ENCODE results near the gene AGPAT2. TPM values are rescaled to one million over a fixed set of nuclear protein-coding genes. Genes with fewer than 3 reads are reported as not detected.

Gene AGPAT2
- polyA plus RNA-seq, 1 of the 3 experiments (the other 2 are of a cell fraction), result 46.8 TPM

- TF ChIP-seq PBX3 (IDR thresholded peaks at IDR 0.05) (no peak), TCF12 (IDR thresholded peaks at IDR 0.05) (no peak), EZH2phosphoT487 (IDR thresholded peaks at IDR 0.05; ENCODE audit: borderline replicate concordance, low read depth) (no peak)
- TF ChIP-seq, protein P1, sequence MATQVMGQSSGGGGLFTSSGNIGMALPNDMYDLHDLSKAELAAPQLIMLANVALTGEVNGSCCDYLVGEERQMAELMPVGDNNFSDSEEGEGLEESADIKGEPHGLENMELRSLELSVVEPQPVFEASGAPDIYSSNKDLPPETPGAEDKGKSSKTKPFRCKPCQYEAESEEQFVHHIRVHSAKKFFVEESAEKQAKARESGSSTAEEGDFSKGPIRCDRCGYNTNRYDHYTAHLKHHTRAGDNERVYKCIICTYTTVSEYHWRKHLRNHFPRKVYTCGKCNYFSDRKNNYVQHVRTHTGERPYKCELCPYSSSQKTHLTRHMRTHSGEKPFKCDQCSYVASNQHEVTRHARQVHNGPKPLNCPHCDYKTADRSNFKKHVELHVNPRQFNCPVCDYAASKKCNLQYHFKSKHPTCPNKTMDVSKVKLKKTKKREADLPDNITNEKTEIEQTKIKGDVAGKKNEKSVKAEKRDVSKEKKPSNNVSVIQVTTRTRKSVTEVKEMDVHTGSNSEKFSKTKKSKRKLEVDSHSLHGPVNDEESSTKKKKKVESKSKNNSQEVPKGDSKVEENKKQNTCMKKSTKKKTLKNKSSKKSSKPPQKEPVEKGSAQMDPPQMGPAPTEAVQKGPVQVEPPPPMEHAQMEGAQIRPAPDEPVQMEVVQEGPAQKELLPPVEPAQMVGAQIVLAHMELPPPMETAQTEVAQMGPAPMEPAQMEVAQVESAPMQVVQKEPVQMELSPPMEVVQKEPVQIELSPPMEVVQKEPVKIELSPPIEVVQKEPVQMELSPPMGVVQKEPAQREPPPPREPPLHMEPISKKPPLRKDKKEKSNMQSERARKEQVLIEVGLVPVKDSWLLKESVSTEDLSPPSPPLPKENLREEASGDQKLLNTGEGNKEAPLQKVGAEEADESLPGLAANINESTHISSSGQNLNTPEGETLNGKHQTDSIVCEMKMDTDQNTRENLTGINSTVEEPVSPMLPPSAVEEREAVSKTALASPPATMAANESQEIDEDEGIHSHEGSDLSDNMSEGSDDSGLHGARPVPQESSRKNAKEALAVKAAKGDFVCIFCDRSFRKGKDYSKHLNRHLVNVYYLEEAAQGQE (IDR thresholded peaks at IDR 0.05; ENCODE audit: low read depth, low read length), result no peak
Measured at GRCh38 chr9:136694872-136695247, 7.6 kb upstream of the AGPAT2 start (continued).

DNA sequence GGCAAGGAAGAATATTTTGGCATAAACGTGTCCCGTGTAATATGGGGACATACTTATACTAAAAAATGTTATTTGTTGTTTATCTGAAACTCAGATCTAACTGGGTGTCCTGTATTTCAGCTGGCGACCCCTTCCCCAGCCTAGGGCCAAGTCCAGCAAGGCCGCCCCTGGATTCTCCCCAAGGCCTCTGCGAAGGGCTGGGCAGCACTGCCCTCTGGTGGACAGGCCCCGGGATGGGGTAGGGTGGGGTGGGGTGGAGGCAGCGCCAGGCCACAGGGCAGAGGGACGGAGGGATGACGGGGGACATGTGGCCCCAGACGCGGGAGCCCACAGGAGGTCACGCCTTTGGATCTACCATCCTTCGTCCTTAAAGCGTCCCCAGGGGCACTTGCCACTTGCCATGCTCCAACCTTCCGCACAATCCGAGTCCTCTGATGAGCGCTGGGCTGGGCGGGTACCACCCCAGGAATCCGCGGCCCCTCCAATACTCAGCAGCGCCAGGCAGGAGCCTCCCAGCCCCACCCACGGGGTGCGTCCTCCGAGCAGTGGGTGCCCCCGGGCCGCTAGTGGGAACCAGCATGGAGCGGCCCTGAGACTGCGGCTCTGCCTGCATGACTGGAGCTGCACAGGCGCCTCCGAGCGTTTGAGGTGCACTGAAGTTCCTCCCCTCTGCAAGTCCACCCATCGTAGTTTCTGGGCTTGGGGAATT is 7.1 kb upstream of the AGPAT2 start:
- Histone ChIP-seq H3K27me3 (ENCODE audit: insufficient read depth) (no peaks in the 10 kb centered on the region), H3K79me2 (ENCODE audit: insufficient read depth) (no peaks in the 10 kb centered on the region), H3K9ac (no peak overlapping the region), H3K9me3 (no peaks in the 10 kb centered on the region), H3K9me2 (no peaks in the 10 kb centered on the region), H3K4me1 (ENCODE audit: control insufficient read depth in 1 of 2, insufficient read depth in 2 of 2, low read depth in 1 of 2, low read length in 1 of 2) (peaks cover 0 to 27% of the 10 kb centered on the region in 2 experiments; a peak in 1 of 4 replicates), H3F3A (replicated peaks; ENCODE audit: insufficient read depth) (no peaks in the 10 kb centered on the region), H4K20me1 (ENCODE audit: insufficient read depth) (no peaks in the 10 kb centered on the region), H3K36me3 (replicated peaks in 1 of 2; ENCODE audit: control insufficient read depth in 1 of 2, insufficient read depth in 2 of 2, low read length in 1 of 2) (no peaks in the 10 kb centered on the region), H3K27ac (ENCODE audit: low read depth in 2 of 2, low read length in 1 of 2) (no peak overlapping the region; a peak in 1 of 4 replicates), H3K4me3 (ENCODE audit: low read depth in 2 of 2, low read length in 1 of 2) (no peak overlapping the region), H3K4me2 (no peak overlapping the region), H2AFZ (ENCODE audit: low read depth) (no peak overlapping the region)
- 57% methylated on average over 27 of the region's 32 CpGs for WGBS (ENCODE audit: low lambda C conversion rate)
- POLR2A ChIA-PET, result no interaction called here
- CTCF ChIA-PET, result interaction anchor here (0.8 to 4.2 kb wide), 11 partner anchors 8 to 210 kb away, joined by 3 to 18 read pairs (median 5); partner anchors contain the start of genes AGPAT2 and LCN8
- DNase-seq, result peak; percentile 92
- TF ChIP-seq, protein P2, sequence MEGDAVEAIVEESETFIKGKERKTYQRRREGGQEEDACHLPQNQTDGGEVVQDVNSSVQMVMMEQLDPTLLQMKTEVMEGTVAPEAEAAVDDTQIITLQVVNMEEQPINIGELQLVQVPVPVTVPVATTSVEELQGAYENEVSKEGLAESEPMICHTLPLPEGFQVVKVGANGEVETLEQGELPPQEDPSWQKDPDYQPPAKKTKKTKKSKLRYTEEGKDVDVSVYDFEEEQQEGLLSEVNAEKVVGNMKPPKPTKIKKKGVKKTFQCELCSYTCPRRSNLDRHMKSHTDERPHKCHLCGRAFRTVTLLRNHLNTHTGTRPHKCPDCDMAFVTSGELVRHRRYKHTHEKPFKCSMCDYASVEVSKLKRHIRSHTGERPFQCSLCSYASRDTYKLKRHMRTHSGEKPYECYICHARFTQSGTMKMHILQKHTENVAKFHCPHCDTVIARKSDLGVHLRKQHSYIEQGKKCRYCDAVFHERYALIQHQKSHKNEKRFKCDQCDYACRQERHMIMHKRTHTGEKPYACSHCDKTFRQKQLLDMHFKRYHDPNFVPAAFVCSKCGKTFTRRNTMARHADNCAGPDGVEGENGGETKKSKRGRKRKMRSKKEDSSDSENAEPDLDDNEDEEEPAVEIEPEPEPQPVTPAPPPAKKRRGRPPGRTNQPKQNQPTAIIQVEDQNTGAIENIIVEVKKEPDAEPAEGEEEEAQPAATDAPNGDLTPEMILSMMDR (IDR thresholded peaks at IDR 0.05), result peak; percentile 62
- TF ChIP-seq RAD21 (IDR thresholded peaks at IDR 0.05; ENCODE audit: low read length) (peak; percentile 61), NRF1 (IDR thresholded peaks at IDR 0.05; ENCODE audit: low read depth, low read length) (no peak), SMC3 (IDR thresholded peaks at IDR 0.05; ENCODE audit: low read depth, low read length) (peak; percentile 33), FOXJ3 (CRISPR knock-in tag; IDR thresholded peaks at IDR 0.05) (no peak), USF2 (IDR thresholded peaks at IDR 0.05; ENCODE audit: borderline replicate concordance, low read depth, low read length) (no peak), CHD2 (IDR thresholded peaks at IDR 0.05; ENCODE audit: low read length, partially characterized antibody) (no peak), EP300 (IDR thresholded peaks at IDR 0.05; ENCODE audit: borderline replicate concordance in 1 of 2, low read depth in 1 of 2, low read length in 1 of 2) (no peak), NFIC (IDR thresholded peaks at IDR 0.05; ENCODE audit: borderline replicate concordance) (no peak)
- TF ChIP-seq, protein P1 (IDR thresholded peaks at IDR 0.05; ENCODE audit: low read depth, low read length), result no peak
- TF ChIP-seq, protein P3, sequence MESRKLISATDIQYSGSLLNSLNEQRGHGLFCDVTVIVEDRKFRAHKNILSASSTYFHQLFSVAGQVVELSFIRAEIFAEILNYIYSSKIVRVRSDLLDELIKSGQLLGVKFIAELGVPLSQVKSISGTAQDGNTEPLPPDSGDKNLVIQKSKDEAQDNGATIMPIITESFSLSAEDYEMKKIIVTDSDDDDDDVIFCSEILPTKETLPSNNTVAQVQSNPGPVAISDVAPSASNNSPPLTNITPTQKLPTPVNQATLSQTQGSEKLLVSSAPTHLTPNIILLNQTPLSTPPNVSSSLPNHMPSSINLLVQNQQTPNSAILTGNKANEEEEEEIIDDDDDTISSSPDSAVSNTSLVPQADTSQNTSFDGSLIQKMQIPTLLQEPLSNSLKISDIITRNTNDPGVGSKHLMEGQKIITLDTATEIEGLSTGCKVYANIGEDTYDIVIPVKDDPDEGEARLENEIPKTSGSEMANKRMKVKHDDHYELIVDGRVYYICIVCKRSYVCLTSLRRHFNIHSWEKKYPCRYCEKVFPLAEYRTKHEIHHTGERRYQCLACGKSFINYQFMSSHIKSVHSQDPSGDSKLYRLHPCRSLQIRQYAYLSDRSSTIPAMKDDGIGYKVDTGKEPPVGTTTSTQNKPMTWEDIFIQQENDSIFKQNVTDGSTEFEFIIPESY (IDR thresholded peaks at IDR 0.05; ENCODE audit: borderline replicate concordance, low read depth), result no peak
